ENCODE results near the gene HOXC5.

HOXC5 gene

DNA sequence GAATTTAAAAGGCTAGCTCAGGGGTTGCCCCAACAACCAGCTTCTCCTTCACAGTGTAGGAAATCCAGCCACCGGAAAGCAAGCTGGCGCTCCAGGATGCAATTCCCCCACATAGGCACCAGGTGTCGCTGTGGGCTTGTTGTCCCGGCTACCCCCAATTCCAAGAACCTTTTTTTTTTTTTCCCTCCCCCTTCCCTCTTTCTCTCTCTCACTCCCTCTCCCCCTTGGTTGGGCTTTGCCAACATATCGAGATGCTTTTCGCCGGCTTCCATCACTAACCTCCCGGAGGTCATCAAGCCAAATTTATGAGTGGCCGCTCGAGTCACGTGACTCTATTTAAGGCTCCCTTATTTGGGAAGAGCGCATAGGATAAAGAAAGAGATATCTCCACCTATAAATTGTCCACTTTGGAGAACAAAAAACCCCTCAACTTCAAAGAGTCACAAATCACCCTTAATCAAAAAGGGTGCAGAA lies at the start of gene HOXC5:
HOXC5 (plus strand) TSS at position 424 of the 474 bp plus-strand sequence. CDS start 73 bp downstream, outside the sequence.
- DNase-seq (ENCODE audit: low read depth in 2 of 2), result peak; percentile 33 to 38

GRCh38 chr12:53983568-53983949 lies 49.3 kb upstream of the HOXC5 start:
- DNase-seq (ENCODE audit: low read depth in 2 of 2), result no peak

DNA sequence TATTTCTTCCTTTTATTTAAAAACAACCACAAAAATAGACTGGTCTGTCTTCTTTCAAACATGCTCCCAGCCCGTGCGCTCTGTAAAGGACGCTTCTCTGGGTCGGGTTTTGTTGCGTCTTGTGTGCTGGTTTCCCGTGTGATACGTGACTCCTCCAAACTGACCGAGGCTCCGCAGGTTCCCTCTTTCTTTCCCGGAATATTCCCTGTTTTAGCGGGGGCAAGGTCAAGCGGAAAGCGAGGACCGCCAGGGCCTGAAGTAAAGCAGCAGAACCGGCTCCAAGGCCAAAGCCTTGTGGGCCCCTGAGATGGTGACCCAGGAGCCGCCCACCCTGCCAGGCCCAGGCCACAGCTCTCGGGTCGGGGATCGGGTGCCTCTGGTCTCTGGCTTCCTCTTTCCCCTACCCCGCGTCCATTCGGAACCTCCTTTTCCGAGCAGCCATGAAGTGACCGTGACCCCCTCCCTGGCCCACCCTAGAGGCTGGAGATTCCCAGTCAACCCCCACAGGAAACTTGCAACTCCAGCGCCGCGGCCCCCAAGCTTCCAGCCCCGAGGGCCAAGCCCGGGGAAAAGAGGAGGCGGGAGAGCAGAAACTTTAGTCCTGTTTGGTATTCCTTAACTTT lies 48.8 kb upstream of the HOXC5 start:
- no peak for DNase-seq (ENCODE audit: low read depth in 2 of 2)

- peak; percentile 29 to 65 for DNase-seq (ENCODE audit: low read depth in 2 of 2)
Measured at GRCh38 chr12:53984901-53985691, 47.8 kb upstream of the HOXC5 start, which contains the start of gene HOXC10. HOXC10 (plus strand) TSS chr12:53985146; CDS start chr12:53985260, 114 bp downstream.

DNA sequence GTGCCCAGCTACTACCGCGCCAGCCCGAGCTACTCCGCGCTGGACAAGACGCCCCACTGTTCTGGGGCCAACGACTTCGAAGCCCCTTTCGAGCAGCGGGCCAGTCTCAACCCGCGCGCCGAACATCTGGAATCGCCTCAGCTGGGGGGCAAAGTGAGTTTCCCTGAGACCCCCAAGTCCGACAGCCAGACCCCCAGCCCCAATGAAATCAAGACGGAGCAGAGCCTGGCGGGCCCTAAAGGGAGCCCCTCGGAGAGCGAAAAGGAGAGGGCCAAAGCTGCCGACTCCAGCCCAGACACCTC lies 47.2 kb upstream of the HOXC5 start:
- no peak for DNase-seq (ENCODE audit: low read depth in 2 of 2)

DNA sequence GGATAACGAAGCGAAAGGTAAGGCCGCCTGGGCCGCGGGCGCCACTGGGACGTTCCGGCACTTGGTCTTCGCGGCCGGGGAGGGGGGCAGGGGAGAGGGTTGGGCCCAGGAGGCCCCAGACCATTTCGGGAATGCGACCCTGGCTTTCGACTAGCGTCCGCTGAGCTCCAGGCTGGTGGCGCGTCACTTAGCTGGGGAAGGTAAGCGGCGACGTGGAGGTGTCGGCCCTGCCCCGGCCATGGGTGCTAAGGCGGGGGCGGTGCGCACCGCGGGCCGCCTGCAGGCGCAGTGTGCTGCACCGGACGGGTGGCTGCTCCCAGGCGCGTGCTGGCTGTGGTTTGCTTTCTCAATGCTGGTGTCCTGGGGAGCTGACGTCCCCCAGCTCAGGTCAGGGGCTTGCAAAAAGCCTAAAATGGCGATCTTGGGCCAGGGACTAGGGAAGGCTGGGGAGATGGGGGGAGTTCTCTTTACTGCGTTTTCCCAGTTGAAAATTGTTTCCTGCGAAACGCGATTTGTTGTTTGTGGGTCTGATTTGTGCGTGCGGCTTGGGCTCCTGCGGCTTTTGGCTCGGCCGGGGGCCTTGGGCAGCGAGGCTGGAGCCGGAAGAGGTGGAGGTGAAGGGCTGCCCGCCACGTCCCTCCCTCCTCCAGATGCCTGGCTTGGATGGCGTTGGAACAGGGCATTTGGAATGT lies 46.7 kb upstream of the HOXC5 start:
- DNase-seq (ENCODE audit: low read depth in 2 of 2), result no peak

- DNase-seq (ENCODE audit: low read depth in 2 of 2), result no peak
Measured at GRCh38 chr12:53986686-53987483, 46.0 kb upstream of the HOXC5 start.

- DNase-seq (ENCODE audit: low read depth in 2 of 2), result no peak
Measured at GRCh38 chr12:53987787-53988230, 45.0 kb upstream of the HOXC5 start.

- no peak for DNase-seq (ENCODE audit: low read depth in 2 of 2)
Measured at GRCh38 chr12:53988541-53989226, 44.2 kb upstream of the HOXC5 start.

DNA sequence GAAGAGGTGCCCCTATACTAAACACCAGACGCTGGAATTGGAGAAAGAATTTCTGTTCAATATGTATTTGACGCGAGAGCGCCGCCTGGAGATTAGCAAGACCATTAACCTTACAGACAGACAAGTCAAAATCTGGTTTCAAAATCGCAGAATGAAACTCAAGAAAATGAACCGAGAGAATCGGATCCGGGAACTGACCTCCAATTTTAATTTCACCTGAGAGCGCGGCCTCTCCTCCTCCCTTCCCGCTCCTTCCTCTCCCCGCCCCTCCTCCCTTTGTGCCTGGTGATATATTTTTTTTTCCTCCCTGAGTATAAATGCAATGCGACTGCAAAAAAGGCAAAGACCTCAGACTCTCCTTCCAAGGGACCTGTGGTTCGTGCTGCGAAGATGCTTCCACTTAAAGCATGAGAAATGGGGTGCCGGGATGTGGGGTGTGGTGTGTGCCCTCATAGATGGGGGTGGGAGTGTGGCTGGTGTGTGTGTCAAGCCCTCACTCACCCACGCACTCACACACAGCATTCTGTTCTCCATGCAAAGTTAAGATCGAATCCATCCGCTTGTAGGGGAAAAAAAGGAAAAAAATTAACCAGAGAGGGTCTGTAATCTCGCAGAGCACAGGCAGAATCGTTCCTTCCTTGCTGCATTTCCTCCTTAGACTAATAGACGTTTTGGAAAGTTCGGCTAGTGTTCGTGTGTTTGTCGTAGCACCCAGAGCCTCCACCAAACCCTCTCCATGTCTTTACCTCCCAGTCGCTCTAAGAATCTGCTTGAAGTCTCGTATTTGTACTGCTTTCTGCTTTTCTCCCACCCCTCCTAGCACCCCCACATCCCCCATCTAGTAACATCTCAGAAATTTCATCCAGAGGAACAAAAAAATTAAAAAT lies 43.4 kb upstream of the HOXC5 start:
- no peak for DNase-seq (ENCODE audit: low read depth in 2 of 2)

- DNase-seq (ENCODE audit: low read depth in 2 of 2), result no peak
Measured at GRCh38 chr12:53990311-53991076, 42.4 kb upstream of the HOXC5 start.

- DNase-seq (ENCODE audit: low read depth in 2 of 2), result no peak
Measured at GRCh38 chr12:53991077-53991460, 41.8 kb upstream of the HOXC5 start.

DNA sequence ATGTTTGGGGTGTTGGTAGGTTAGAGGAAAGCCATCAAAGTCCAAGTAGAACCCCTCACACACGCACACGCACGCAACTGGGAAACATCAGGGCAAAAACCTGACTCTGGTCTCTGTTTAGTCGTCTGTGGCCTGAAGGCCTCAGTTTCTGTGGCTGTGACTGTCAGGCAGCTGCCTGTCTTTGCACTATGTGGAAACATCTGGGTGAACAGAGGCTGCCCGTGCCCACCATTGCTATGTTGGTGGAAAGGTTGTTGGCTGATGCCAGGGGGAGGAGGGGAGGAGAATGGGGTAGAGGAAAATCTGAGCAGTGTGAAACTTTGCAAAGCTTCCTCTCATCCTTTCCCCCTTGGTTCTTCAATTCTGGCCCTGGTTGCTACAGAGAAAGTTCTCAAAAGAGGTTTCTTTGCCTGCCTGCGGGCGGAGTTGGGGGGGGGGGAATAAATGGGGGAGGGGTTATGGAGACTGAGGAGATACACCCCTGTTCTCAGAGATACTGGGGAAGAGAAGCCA lies 40.4 kb upstream of the HOXC5 start:
- no peak for DNase-seq (ENCODE audit: low read depth in 2 of 2)

DNA sequence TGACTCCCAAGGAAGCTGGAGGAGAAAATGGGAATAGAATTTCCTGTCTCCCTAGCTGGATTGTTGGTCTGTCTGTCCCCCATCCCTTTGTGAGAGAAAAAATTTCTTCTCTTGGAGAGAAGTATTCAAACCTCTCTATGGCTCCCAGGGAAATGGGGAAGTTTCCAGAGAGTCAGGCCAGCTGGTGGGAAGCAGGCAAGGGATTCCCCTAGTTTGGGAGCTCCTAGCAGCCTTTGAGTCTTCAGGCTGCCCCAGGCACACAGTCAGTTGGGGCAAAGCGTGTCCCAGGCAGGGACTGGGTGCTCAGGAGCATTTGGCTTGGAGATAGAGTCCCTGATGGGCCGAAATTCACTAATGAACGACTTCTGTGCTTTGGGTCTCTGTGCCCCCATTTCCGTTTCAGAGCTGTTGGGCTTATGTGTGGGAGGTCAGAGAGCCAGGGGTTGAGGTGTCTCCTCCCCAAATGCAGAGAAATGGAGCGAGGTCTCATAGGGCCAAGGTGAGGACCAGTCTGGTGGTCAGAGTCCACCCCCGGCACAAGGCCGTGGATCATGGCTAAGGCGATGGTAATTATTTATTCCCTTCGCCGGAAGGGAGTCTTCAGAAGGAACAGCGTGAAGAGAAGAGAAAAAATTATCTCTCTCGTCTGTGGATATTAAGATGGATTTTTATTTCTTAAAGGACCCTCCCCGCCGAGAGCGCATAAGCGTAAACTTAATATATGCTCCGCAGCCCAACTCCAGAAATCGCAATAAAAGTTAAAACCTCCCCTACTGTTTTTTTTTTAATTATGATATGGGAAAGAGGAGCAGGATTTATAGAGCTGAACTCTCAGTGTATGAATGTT lies 39.5 kb upstream of the HOXC5 start:
- no peak for DNase-seq (ENCODE audit: low read depth in 2 of 2)

GRCh38 chr12:53994009-53994263 lies 38.9 kb upstream of the HOXC5 start:
- DNase-seq (ENCODE audit: low read depth in 2 of 2), result no peak

DNA sequence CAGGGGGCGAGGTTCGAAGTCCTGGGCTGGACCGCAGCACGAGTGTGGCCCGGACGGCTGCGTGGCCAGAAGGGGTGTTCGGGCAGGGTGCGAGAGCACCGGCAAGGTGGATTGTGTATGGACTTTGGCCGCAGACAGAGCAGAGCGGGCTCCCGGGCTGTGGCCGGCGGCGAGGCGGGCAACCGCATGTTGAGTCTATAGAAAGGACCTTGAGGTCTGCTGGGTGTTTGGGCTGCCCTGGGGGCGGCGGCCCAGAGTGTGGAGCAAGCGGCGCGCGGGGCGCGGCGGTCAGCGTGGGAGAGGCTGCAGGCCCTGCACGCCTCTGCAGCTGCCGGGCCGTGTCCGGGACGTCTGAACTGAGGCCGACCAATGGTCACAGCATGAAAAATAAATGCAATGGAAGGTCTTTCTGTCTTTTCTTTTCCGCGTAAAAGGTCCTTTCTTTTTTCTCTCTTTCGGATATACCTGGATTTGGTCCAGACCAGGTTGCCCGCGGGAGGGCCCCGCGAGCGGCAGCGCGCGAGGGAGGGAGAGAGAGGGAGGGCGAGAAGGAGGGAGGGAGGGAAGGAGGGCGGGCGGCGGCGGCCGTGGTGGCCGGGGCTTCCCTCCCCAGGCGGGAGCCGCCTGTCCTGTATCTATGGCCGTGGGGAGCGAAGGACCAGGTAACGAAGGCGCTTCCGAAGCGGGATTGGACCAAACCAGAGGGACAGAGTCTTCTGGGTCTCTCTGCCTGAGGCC lies 38.4 kb upstream of the HOXC5 start:
- DNase-seq (ENCODE audit: low read depth in 2 of 2), result no peak

DNA sequence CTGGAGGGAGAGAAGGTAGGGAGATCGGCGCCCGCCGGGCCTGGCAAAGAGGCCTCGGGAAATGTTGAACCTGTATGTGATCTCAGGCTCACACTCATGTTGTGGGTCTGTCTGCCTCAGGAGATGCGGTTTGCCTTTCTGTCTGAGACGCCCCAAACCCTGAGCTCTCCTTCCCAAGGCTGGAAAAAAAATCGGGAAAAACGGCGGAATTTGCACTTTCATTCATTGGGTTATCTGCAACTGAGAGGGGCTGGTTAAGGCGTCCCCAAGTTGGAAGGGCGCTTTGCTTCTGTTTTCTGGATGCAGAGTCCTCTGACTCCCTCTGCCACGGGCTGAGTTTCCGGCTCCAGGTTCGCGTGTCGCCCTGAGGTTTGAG lies 37.9 kb upstream of the HOXC5 start:
- no peak for DNase-seq (ENCODE audit: low read depth in 2 of 2)

Measured in stimulated activated CD8-positive, alpha-beta memory T cell treated with anti-CD3 and anti-CD28 coated beads, Interleukin-2, amount 100 ng/mL, for 1 hour (primary cell).